A204.1 (cell line): Measurements from ENCODE around the gene SNAP23.

Source experiments
- FAIRE-seq: peaks from 2 replicates; lab custom pipeline; 2012; peaks lifted over from hg19 to GRCh38; lab: Jason Lieb, UNC

SNAP23 gene

DNA sequence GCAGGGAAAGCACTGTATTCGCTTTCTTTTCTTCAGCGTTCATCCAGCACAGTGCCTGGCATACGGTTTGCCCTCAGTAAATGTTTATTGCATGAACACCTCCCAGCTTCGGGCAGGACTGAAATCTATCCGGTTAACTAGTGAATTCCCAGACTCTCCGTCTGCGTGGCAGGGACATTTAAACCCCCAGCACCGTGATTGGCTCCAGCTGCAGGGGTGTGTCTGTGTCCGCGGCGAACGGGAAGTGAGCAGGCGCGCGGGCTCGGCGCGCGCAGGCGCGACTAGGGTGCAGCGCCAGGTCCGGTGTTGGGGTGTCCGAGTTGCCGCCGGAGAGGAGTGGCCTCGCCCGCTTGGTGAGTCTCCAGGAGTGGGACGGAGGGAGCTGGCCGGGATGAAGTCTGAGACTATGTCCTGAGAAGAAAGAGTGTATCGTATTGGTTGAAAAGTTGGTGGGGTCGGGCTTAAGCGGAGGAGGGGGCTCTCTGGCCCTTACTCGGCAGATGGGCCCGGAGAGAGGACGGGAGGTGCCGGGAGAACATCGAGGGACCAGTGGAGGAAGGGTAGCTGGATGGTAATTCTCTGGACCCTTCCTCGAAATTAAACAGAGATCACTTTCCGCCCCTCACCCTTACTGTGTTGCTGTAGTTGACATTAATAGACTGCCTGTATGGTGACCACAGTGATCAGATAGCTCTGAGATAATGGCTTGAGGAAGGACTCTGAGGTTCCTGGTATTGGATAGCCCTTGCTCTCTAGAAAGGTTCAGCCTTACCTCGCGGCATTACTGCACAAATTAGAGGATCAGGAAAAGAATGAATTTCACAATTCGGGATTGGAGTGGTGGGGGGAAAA lies at the start of gene SNAP23:
Gene SNAP23 (plus strand): TSS at position 274 of the 852 bp plus-strand sequence. CDS start 16,213 bp downstream, outside the sequence.
- no peak for FAIRE-seq

GRCh38 chr15:42447599-42447998 lies 47.8 kb upstream of the SNAP23 start:
- FAIRE-seq, result no peak

- FAIRE-seq, result no peak
These were observed 47.2 kb upstream of the SNAP23 start for GRCh38 chr15:42448281-42448680.

GRCh38 chr15:42449770-42450424 lies 45.5 kb upstream of the SNAP23 start:
- FAIRE-seq, result no peak

DNA sequence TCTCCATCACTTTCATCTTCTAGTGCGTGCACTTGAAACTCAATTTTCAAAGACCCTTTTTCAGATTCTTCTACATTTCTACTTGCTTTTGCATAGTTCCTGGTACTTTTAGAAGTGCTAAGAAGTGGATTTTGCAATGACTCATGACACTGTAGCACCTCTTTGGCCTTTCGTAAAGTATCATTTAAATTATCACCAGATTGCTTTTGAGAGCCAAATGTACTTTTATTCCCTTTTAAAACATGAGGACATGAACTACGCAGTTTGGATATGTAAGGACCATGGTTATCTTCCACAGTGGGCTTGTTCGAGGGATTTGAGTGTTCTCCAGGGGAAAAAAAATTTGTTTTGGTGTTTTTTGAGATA lies 45.0 kb upstream of the SNAP23 start:
- no peak for FAIRE-seq

DNA sequence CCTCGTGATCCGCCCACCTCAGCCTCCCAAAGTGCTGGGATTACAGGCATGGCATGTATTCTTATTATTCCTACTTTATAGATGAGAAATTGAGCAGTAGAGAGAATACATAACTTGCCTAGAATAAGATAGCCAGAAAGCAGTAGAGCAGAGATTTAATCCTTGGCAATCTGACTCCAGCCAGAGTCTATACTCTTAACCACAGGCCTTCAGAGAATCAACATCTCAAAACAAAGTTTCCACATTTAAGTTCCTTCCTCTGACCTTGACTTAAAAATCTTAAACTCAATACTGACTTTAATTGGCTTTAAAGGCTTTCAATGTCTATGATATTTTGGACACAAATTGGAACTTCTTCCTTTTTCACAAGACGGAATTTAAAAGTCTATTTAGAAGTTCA lies 41.6 kb upstream of the SNAP23 start:
- FAIRE-seq, result no peak

DNA sequence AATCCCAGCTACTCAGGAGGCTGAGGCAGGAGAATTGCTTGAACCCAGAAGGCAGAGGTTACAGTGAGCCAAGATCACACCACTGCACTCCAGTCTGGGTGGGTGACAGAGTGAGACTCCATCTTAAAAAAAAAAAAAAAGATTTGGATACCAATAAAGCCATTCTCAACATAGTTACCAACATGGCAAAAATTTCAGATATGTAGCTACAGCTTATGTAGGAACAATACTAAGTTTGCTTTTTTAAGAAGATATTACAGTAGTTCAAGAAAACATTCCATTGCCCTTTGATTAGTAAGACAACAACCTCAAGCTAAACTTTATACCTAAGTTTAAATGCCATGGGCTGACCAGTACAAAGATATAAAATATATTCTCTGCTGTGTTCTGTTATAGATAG lies 38.9 kb upstream of the SNAP23 start:
- FAIRE-seq, result no peak

DNA sequence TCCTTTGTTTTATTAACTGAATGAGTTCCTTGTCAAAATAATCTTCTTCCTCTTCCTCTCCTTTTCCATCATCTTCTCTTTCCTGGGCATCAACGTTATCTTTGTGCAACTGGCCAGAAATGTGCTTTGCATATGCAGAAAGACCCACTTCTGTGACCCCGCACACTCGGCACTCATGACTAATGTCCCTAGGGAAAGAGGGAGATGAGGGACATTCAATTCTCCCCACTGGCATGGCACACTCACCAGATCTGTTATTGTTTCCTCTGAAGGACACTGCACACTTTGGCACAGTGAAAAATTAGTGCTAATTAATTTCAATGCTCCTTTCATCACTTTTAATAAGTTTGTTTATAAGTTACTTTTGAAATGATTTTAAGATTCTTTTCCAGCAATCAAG lies 38.5 kb upstream of the SNAP23 start:
- no peak for FAIRE-seq

DNA sequence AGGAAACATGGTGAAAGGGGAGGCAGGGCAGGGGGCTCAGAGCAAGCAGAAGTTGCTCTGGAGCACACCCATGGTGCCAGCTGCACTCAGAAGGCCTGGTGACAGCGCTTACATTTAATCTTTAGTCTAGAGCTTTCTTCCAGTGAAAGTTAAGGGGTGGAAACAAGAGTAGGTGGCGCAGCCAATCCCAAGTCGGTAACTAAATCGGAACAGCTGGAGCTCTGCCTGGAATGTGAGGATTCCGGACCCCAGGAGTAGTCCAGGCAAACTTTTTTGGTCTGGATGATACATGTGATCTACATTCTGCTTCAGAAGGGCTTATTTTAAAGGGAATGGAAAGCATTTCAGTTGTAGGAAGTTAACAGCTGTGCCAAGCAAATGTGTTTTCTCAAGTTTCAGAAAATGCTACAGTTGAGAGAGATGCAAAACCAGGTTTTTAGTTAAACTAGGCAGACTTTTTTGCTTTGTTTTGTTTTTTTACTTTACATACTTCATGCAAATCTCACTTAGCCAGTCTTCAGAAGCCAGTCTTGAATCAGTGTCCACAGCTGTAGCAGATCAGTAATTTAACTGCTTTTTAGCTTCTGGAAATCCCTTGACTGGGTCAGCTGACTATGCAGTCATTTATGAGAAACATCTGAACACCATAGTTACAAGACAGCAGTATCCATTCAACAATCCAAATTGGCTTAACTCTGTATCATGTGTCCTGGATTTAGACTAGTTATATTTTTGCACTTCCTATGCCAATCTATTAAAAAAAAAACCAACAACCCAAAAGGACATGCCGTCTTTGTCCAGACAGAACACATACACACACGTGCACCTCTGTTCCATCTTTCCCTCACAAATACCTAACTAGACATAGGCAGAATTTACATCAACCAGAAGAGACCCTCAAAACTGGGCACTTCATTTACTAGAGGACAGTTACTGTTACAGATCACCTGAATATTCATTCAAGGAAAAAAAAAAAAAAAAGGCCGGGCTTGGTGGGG lies 37.7 kb upstream of the SNAP23 start:
- FAIRE-seq, result peak; percentile 65

DNA sequence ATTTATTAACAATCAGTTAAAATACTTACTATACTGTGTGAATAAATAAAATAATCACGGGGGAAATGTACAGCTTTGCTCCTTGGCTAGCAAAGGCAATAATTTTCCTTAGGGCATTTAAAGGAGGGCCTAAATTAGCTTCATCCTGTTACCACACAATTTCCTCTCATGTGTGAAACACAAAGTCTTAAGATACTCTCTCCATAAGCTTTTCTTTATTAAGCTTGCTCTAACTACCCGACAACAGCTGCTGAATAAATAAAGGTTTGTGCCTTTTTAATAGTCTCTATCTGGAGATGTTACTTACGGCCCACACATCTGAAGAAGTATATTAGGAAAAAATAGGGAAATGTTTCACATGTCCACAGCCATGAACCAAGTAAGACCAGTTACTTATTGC lies 34.2 kb upstream of the SNAP23 start:
- no peak for FAIRE-seq

GRCh38 chr15:42465520-42466259 lies 29.7 kb upstream of the SNAP23 start:
- FAIRE-seq, result no peak

- no peak for FAIRE-seq
These were observed 24.4 kb upstream of the SNAP23 start for GRCh38 chr15:42471002-42471401.

- no peak for FAIRE-seq
These were observed 20.6 kb upstream of the SNAP23 start for GRCh38 chr15:42474827-42475226.

DNA sequence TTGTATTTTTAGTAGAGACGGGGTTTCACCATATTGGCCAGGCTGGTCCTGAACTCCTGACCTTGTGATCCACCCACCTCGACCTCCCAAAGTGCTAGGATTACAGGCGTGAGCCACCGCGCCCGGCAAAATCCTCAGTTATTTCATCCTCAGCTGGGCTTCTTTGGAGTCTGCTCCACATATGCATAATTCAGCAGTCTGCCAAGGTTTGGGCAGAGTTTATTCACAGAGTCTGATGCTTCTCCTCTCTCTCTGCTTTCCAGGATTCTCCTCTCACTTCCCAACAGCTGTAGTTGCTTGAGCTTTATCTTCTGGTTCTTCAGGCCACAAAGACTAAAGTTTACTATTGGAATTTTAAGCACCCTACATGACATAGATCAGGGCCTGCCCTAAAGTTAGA lies 12.7 kb upstream of the SNAP23 start:
- no peak for FAIRE-seq

- no peak for FAIRE-seq
These were observed 11.8 kb upstream of the SNAP23 start for GRCh38 chr15:42483677-42484076.

DNA sequence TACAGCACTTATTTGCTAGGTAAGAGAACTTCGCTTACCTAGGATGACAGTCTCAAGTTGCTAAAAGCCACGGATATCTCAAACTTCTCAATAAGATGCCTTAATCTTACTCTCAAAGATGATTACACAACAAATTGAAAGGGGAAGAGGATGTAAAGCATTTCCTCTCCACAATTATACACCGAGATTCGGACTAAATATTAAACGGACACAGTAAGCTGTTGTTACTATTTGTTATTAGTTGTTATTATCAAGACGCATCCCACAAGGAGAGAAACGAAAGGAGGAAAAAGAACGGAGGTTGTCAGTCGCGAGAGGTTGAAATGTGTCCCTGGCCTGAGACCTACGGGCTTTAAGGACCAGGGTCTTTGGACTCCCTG lies 5.2 kb upstream of the SNAP23 start:
- FAIRE-seq, result no peak

DNA sequence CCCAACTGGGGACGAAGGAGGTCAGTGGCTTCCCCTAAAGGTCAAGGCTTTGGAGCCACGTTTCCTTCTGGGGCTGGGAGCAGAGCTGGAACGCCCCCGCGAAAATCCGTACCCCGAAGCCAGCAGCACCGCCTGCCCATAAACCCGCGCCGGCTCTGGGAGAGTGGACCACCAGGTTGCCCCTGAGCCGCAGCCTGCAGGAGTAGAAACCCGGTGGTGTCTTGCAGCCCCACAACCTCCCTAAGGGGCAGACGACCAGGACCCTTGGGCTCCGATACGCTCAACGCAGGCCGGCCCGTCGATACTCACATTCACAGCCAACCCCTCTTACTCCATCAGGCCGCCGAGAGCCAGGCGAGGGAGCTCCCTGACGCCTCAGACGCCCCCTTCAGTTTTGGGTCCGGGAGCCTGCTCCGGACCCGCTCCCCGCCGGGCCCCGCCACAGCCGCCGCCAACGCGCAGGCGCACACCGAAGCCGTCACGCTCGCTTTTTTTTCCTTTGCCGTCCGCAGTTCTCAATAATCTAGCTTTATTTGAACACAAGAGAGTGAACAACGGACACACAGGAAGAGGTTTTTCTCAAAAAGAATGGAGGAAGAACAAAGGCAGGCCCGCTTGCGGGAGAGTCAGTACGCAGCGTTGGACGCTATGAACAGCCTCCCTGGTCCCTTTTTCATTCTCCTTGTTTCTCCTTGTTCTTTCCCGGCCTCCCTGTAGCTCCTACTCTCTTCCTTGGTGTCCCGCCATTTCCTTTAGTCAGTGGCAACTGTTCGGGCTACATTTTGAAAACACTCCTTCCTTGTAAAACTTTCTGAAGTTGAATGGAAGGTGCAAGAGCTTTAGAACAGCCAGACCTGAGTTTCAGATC lies 4.5 kb upstream of the SNAP23 start, which contains the start of gene ZNF106:
Gene ZNF106 (minus strand): TSS at position 471 of the 868 bp plus-strand sequence. CDS start 18,852 bp downstream, outside the sequence.
- no peak for FAIRE-seq

- no peak for FAIRE-seq
These were observed 3.8 kb upstream of the SNAP23 start for GRCh38 chr15:42491539-42492225.

DNA sequence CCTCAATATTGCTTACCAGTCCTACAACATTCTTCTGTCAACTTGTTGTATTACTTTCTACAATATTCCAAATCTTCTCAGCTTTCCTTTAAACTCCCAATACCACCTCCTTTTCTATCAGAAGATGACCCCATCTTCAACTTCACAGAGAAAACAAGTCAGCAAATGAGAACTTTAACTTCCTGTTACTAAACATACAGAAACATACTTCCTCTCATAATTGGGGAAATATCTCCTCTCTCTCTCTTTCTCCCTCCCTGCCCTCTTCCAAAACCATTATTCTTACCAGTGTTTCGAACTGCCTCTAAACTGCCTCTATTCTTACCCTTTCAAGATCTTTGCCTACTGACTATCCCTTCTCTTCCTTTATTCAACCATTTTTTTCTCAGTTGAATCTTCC lies 1.8 kb upstream of the SNAP23 start:
- FAIRE-seq, result no peak

DNA sequence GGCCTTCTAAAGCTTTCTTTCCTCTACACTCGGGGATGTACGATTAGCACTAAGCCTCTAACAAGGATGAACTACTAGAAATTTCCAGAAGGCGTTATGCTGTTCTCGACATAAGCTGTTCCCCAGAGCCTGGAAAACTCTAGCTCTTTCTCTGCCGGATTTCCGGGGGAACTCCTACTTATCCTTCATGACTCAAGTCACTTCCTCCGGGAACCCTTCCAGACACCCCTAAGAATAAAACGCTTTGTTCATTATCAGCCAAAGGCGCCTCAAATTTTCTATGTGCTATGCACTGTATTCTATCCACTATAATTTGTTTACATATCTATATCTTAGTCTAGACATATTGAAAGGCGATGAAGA lies 455 bp upstream of the SNAP23 start:
- FAIRE-seq, result no peak
